H9 (cell line): ENCODE results near the gene CARHSP1. TPM values are rescaled to one million over a fixed set of nuclear protein-coding genes. Genes with fewer than 3 reads are reported as not detected.

Experiments
- DNase-seq: peaks from one replicate; pipeline ENCODE4 v3.0.0-alpha.2; 2017
- H2AFZ ChIP-seq: one replicate; pipeline ENCODE4 v1.6.1; 2013; ENCODE audit warnings: mild to moderate bottlenecking, low read length, control low read depth, moderate library complexity
- H2AK5ac ChIP-seq: 2 replicates; pipeline ENCODE4 v1.6.1; 2013; ENCODE audit warnings: low read length, control low read depth, mixed read lengths; ENCODE audit not compliant: insufficient read length
- H2BK120ac ChIP-seq: one replicate; pipeline ENCODE4 v1.6.1; 2013; ENCODE audit warnings: low read depth, mild to moderate bottlenecking, low read length, control low read depth, inconsistent platforms; ENCODE audit not compliant: poor library complexity, severe bottlenecking
- H2BK12ac ChIP-seq: 2 replicates; pipeline ENCODE4 v1.6.1; 2013; ENCODE audit warnings: low read length, control low read depth, mixed read lengths, low read depth; ENCODE audit not compliant: insufficient read length
- H2BK15ac ChIP-seq: 2 replicates; pipeline ENCODE4 v1.6.1; 2013; ENCODE audit warnings: low read depth, low read length, control low read depth
- H2BK20ac ChIP-seq: one replicate; pipeline ENCODE4 v1.6.1; 2013; ENCODE audit warnings: low read depth, mild to moderate bottlenecking, low read length, control low read depth, inconsistent platforms; ENCODE audit not compliant: poor library complexity, severe bottlenecking
- H2BK5ac ChIP-seq: 2 replicates; pipeline ENCODE4 v1.6.1; 2013; ENCODE audit warnings: low read length, control low read depth, mixed read lengths; ENCODE audit not compliant: insufficient read length
- H3K14ac ChIP-seq: 2 replicates; pipeline ENCODE4 v1.6.1; 2013; ENCODE audit warnings: low read length, control low read depth; ENCODE audit not compliant: insufficient read depth
- H3K18ac ChIP-seq: 2 replicates; pipeline ENCODE4 v1.6.1; 2013; ENCODE audit warnings: low read depth, mild to moderate bottlenecking, mixed read lengths, low read length, control low read depth; ENCODE audit not compliant: insufficient read length
- H3K23ac ChIP-seq: 2 replicates; pipeline ENCODE4 v1.6.1; 2013; ENCODE audit warnings: low read length, control low read depth, mixed read lengths, low read depth; ENCODE audit not compliant: insufficient read length
- H3K23me2 ChIP-seq: 2 replicates; pipeline ENCODE4 v1.6.1; 2013; ENCODE audit warnings: low read depth, mild to moderate bottlenecking, mixed read lengths, low read length, control low read depth; ENCODE audit not compliant: insufficient read length, poor library complexity, severe bottlenecking
- H3K27ac ChIP-seq: 2 replicates; pipeline ENCODE4 v1.5.1; 2013; ENCODE audit warnings: low read length, control low read depth, mixed read lengths, low read depth; ENCODE audit not compliant: insufficient read length
- H3K27me3 ChIP-seq: 2 replicates; pipeline ENCODE4 v1.6.1; 2013; ENCODE audit warnings: low read length, control low read depth, inconsistent platforms; ENCODE audit not compliant: insufficient read depth
- H3K4ac ChIP-seq: 2 replicates; pipeline ENCODE4 v1.6.1; 2013; ENCODE audit warnings: low read depth, mild to moderate bottlenecking, control low read depth, inconsistent platforms, low read length, moderate library complexity
- H3K4me1 ChIP-seq: 2 replicates; pipeline ENCODE4 v1.6.1; 2013; ENCODE audit warnings: low read length, control low read depth, inconsistent platforms; ENCODE audit not compliant: insufficient read depth
- H3K4me2 ChIP-seq: 2 replicates; pipeline ENCODE4 v1.6.1; 2013; ENCODE audit warnings: low read length, control low read depth, mixed read lengths; ENCODE audit not compliant: insufficient read length, insufficient read depth
- H3K56ac ChIP-seq: 2 replicates; pipeline ENCODE4 v1.6.1; 2013; ENCODE audit warnings: low read depth, mild to moderate bottlenecking, mixed read lengths, low read length, control low read depth; ENCODE audit not compliant: insufficient read length
- H3K79me1 ChIP-seq: 2 replicates; pipeline ENCODE4 v1.6.1; 2013; ENCODE audit warnings: low read depth, mild to moderate bottlenecking, moderate library complexity, low read length, control low read depth, inconsistent platforms; ENCODE audit not compliant: insufficient read depth, poor library complexity, severe bottlenecking
- H3K79me2 ChIP-seq: 2 replicates; pipeline ENCODE4 v1.6.1; 2013; ENCODE audit warnings: low read length, control low read depth, inconsistent platforms; ENCODE audit not compliant: insufficient read depth
- H3K9ac ChIP-seq: 2 replicates; pipeline ENCODE4 v1.6.1; 2013; ENCODE audit warnings: low read length, control low read depth, mixed read lengths; ENCODE audit not compliant: insufficient read length; ENCODE audit errors: extremely low read depth
- H3K9me3 ChIP-seq: one replicate; pipeline ENCODE4 v1.6.1; 2013; ENCODE audit warnings: low read depth, low read length, inconsistent platforms; ENCODE audit not compliant: control insufficient read depth
- H3T11ph ChIP-seq: one replicate; pipeline ENCODE4 v1.6.1; 2013; ENCODE audit warnings: mild to moderate bottlenecking, low read length, control low read depth, inconsistent platforms
- H4K20me1 ChIP-seq: one replicate; pipeline ENCODE4 v1.6.1; 2013; ENCODE audit not compliant: control insufficient read depth, insufficient read length, insufficient read depth
- H4K5ac ChIP-seq: 2 replicates; pipeline ENCODE4 v1.6.1; 2013; ENCODE audit warnings: low read depth, mild to moderate bottlenecking, mixed read lengths, low read length, control low read depth; ENCODE audit not compliant: insufficient read length
- H4K8ac ChIP-seq: replicated peaks from 2 replicates; pipeline ENCODE4 v1.6.1; 2013; ENCODE audit warnings: low read length, control low read depth, mixed read lengths, low read depth; ENCODE audit not compliant: insufficient read length
- H4K91ac ChIP-seq: 2 replicates; pipeline ENCODE4 v1.6.1; 2013; ENCODE audit warnings: low read depth, mild to moderate bottlenecking, moderate library complexity, mixed read lengths, low read length, control low read depth; ENCODE audit not compliant: insufficient read length
- H3K27ac Mint-ChIP-seq, 3 experiments: 2 replicates in 2 of 3; 3 replicates in 1 of 3; pipeline ENCODE4 v1.8.0; 2020 to 2021; ENCODE audit warnings: mixed read lengths in 3 of 3, mild to moderate bottlenecking in 1 of 3, moderate library complexity in 1 of 3
- H3K27me3 Mint-ChIP-seq: 2 replicates; pipeline ENCODE4 v1.8.0; 2021; ENCODE audit warnings: low read depth, mild to moderate bottlenecking, moderate library complexity, mixed read lengths
- H3K36me3 Mint-ChIP-seq, 3 experiments: 2 replicates in 2 of 3; 3 replicates in 1 of 3; pipeline ENCODE4 v1.8.0; 2020 to 2021; ENCODE audit warnings: low read depth in 3 of 3, mixed read lengths in 3 of 3; ENCODE audit not compliant: insufficient read depth in 1 of 3
- H3K4me1 Mint-ChIP-seq, 2 experiments: 2 replicates each; pipeline ENCODE4 v1.8.0; 2020; ENCODE audit warnings: mixed read lengths in 2 of 2
- H3K4me3 Mint-ChIP-seq, 2 experiments: 2 replicates in 1 of 2; 3 replicates in 1 of 2; pipeline ENCODE4 v1.8.0; 2020 to 2021; ENCODE audit warnings: mild to moderate bottlenecking in 2 of 2, mixed read lengths in 2 of 2, moderate library complexity in 1 of 2
- H3K9me3 Mint-ChIP-seq, 2 experiments: 2 replicates in 1 of 2; 3 replicates in 1 of 2; pipeline ENCODE4 v1.8.0; 2020; ENCODE audit warnings: mild to moderate bottlenecking in 2 of 2, mixed read lengths in 2 of 2, moderate library complexity in 1 of 2
- WGBS: extraction: QIAGEN DNeasy Blood & Tissue Kit; methylation state at CpG from one replicate; pipeline ENCODE4 v1.1.7; 2013; ENCODE audit warnings: missing lambda C conversion rate, low lambda C conversion rate, mixed read lengths; ENCODE audit not compliant: insufficient read length; ENCODE audit errors: extremely low coverage; 5-methylcytosine and 5-hydroxymethylcytosine counted together
- total RNA-seq: library from RNA; stranded (reverse); gene quantifications from 2 replicates; pipeline ENCODE4 v1.2.1, GENCODE V29; 2021
- TF ChIP-seq, protein P1 (sequence below): fragments of 200-600 bp; sonication (generic); conservative IDR thresholded peaks from 3 replicates; pipeline ENCODE4 v1.8.0; 2021; ENCODE audit warnings: antibody characterized with exemption, mild to moderate bottlenecking

Gene CARHSP1
- total RNA-seq, 1 experiment from 2014 or later: 194 TPM

DNA sequence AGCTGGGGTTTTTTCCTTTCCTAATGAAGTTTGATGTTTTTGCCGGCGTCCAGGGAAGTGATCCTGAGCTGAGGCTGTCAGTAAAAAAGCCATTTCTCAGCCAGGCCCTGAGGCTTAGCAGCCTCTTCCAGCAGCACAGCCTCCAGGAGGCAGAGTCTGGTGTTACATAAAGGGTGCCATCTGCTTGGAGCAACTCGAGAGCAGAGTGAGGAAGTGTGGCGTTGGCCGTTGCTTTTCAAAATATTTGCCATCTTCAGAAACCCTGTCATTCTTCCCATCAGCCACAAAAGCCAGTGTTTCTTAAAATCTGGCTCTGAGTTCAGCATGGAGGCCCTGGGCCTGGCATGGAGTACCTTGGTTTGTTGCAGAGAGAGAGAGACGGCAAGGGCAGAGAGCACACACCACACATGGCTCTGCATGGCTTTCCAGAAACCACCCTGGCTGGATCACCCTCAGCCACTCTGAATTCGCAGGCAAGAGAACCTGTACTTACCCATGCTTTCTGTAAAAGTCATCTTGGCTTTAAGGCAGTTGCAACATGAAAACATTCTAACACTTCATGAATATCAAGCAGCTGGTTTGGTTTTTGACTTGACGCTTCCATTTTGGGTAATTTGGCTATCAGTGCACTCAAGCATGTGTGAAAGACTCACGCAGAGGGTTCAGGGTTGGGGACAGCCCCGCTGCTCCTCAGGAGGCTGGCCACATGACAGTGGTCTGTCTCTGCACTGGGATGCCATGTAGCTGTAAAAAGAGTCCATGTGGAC, 50.1 kb downstream of the CARHSP1 start:
- H4K91ac ChIP-seq: no peak overlapping the region
- H3K4me3 Mint-ChIP-seq: no peak overlapping the region
- no peaks in the 10 kb centered on the region for H3K79me1 ChIP-seq
- no peak overlapping the region for H3T11ph ChIP-seq
- H3K56ac ChIP-seq: no peak overlapping the region
- H3K18ac ChIP-seq: no peak overlapping the region
- H4K5ac ChIP-seq: no peak overlapping the region
- no peaks in the 10 kb centered on the region for H3K9me3 ChIP-seq
- no peaks in the 10 kb centered on the region for H3K9me3 Mint-ChIP-seq
- no peak overlapping the region for H2BK120ac ChIP-seq
- no peak overlapping the region for H3K4me2 ChIP-seq
- H3K36me3 Mint-ChIP-seq: peaks cover 54 to 89% (median 81%) of the 10 kb centered on the region in 3 experiments
- WGBS: no CpG with 5 or more reads among the region's 10 CpGs
- H2AK5ac ChIP-seq: no peak overlapping the region
- TF ChIP-seq, protein P1, sequence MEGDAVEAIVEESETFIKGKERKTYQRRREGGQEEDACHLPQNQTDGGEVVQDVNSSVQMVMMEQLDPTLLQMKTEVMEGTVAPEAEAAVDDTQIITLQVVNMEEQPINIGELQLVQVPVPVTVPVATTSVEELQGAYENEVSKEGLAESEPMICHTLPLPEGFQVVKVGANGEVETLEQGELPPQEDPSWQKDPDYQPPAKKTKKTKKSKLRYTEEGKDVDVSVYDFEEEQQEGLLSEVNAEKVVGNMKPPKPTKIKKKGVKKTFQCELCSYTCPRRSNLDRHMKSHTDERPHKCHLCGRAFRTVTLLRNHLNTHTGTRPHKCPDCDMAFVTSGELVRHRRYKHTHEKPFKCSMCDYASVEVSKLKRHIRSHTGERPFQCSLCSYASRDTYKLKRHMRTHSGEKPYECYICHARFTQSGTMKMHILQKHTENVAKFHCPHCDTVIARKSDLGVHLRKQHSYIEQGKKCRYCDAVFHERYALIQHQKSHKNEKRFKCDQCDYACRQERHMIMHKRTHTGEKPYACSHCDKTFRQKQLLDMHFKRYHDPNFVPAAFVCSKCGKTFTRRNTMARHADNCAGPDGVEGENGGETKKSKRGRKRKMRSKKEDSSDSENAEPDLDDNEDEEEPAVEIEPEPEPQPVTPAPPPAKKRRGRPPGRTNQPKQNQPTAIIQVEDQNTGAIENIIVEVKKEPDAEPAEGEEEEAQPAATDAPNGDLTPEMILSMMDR: no peak
- H3K4me1 ChIP-seq: no peaks in the 10 kb centered on the region
- peaks cover 15 to 21% of the 10 kb centered on the region in 2 experiments for H3K4me1 Mint-ChIP-seq
- no peak overlapping the region for H3K4ac ChIP-seq
- no peak overlapping the region for H3K27ac ChIP-seq
- H3K27me3 Mint-ChIP-seq: no peaks in the 10 kb centered on the region
- no peaks in the 10 kb centered on the region for H3K79me2 ChIP-seq
- no peak for DNase-seq
- no peak overlapping the region for H2BK15ac ChIP-seq
- no peak overlapping the region for H3K23ac ChIP-seq
- no peak overlapping the region for H3K9ac ChIP-seq
- H3K27ac Mint-ChIP-seq: peak overlapping the region; percentile 52 to 87 (median 60); a peak in 4 of 7 replicates
- H2BK20ac ChIP-seq: no peak overlapping the region
- H3K27me3 ChIP-seq: no peaks in the 10 kb centered on the region
- no peak overlapping the region for H2BK5ac ChIP-seq
- no peak overlapping the region for H4K8ac ChIP-seq
- no peak overlapping the region for H3K14ac ChIP-seq
- H3K23me2 ChIP-seq: no peaks in the 10 kb centered on the region
- H2AFZ ChIP-seq: no peak overlapping the region
- no peaks in the 10 kb centered on the region for H4K20me1 ChIP-seq
- no peak overlapping the region for H2BK12ac ChIP-seq
